Measurements from ENCODE around the gene CDADC1. TPM values are rescaled to one million over a fixed set of nuclear protein-coding genes. Genes with fewer than 3 reads are reported as not detected.

Gene CDADC1
- total RNA-seq, 1 donor from 2014 or later: 1.7 TPM

DNA sequence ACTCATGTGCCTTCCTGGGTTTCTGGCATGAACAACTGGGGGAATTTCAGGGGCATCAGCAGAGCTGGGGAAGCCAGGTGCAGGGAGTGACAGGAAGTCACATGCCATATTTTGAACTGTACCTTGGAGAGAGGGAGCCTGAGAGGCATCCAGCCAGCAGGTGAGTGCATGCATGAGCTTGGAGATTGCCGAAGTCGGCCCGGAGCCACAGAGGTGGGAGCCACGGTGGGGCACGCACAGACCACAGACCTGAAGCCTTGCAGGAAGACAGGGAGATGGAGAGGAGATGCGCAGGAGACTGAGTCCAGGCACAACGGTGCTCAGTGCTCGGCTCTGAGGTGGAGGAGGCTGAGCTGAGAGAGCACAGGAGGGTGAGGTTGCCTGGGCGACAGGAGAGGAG, 55.1 kb downstream of the CDADC1 start:
- Mint-ChIP-seq H3K4me3 (peak overlapping the region; percentile 33), H3K9me3 (no peaks in the 10 kb centered on the region), H3K27ac (peak overlapping the region; percentile 83), H3K36me3 (no peaks in the 10 kb centered on the region), H3K4me1 (peaks cover 38% of the 10 kb centered on the region), H3K27me3 (ENCODE audit: insufficient read depth, low read depth) (peaks cover 8% of the 10 kb centered on the region)
- no peak overlapping the region for H3K27ac ChIP-seq
- H2AFZ ChIP-seq (replicated peaks): peak overlapping the region; percentile 42
- TF ChIP-seq, protein P1, sequence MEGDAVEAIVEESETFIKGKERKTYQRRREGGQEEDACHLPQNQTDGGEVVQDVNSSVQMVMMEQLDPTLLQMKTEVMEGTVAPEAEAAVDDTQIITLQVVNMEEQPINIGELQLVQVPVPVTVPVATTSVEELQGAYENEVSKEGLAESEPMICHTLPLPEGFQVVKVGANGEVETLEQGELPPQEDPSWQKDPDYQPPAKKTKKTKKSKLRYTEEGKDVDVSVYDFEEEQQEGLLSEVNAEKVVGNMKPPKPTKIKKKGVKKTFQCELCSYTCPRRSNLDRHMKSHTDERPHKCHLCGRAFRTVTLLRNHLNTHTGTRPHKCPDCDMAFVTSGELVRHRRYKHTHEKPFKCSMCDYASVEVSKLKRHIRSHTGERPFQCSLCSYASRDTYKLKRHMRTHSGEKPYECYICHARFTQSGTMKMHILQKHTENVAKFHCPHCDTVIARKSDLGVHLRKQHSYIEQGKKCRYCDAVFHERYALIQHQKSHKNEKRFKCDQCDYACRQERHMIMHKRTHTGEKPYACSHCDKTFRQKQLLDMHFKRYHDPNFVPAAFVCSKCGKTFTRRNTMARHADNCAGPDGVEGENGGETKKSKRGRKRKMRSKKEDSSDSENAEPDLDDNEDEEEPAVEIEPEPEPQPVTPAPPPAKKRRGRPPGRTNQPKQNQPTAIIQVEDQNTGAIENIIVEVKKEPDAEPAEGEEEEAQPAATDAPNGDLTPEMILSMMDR (IDR thresholded peaks at IDR 0.05): no peak
- H3K4me1 ChIP-seq: no peaks in the 10 kb centered on the region
- no peaks in the 10 kb centered on the region for H3F3A ChIP-seq (ENCODE audit: low read depth)
- no peaks in the 10 kb centered on the region for H4K20me1 ChIP-seq (ENCODE audit: low read depth)
- no peak overlapping the region for H3K4me2 ChIP-seq
- no peaks in the 10 kb centered on the region for H3K36me3 ChIP-seq
- H3K4me3 ChIP-seq: no peak overlapping the region
- H3K9me3 ChIP-seq (ENCODE audit: low read depth): no peaks in the 10 kb centered on the region
- H3K27me3 ChIP-seq: no peaks in the 10 kb centered on the region
- no peak overlapping the region for H3K9ac ChIP-seq
- no peak for DNase-seq (ENCODE audit: low spot score)
- no peaks in the 10 kb centered on the region for H3K79me2 ChIP-seq (ENCODE audit: low read depth)

DNA sequence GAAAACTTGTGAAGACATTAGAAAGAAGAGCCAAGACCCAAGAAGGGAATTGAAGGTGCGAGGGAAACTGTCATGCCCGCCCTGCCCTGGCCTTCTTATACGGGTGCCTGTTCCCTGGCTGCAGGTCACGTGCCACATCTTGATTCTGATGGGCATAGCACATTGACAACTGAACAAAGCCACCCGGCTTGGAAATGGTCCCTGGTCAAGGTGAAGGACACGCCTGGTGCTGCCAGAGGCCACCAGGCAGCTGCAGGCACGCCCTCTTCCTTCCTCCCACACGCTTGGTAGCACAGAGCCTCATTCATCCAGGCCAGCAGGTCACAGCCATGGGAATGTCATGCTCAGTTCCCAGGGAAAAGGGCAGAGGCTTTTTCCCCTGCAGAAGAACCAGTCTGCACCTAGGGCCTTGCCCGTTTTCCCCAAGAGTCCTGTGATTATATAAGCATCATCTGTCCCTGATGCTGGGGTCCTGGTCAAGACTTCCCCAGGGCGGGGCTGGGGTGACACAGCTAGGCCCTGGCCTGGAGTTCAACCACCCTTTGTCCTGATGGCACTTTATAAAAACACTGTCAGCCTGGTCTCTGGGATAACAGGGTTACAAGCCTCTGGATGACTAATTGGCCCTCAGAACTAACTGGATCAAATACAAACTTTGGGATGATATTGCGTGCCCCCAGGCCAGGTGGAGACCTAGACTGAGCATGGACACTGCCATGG, 56.0 kb downstream of the CDADC1 start:
- H3K9ac ChIP-seq: no peak overlapping the region
- TF ChIP-seq EZH2 (IDR thresholded peaks at IDR 0.05): no peak

DNA sequence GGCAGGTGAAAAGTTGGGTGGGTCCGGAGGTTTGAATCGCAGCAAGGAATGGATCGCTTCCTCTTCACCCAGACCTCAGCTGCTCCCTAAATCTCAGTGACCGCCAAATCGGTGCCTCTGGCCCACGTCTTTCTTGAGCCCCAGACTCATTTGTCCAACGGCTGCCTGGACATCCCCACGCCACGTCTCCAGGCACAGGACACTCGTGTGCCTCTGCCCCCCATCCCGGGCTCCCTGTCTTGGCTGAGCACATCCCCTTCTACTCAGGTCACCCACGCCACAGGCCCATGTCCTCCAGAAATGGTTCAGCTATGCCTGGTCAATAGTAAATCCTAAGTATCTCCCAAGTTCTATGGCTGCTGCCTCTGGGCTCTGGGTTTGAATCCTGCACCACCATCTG, 56.6 kb downstream of the CDADC1 start:
- DNase-seq (ENCODE audit: low spot score): no peak
- peaks cover 34% of the 10 kb centered on the region for H3K4me1 Mint-ChIP-seq
- Histone ChIP-seq H3F3A (ENCODE audit: low read depth) (no peaks in the 10 kb centered on the region), H3K4me3 (no peak overlapping the region), H3K4me2 (no peak overlapping the region), H4K20me1 (ENCODE audit: low read depth) (no peaks in the 10 kb centered on the region), H3K79me2 (ENCODE audit: low read depth) (no peaks in the 10 kb centered on the region), H3K4me1 (no peaks in the 10 kb centered on the region), H3K36me3 (no peaks in the 10 kb centered on the region), H3K9ac (no peak overlapping the region), H3K27me3 (no peaks in the 10 kb centered on the region), H3K9me3 (ENCODE audit: low read depth) (no peaks in the 10 kb centered on the region), H3K27ac (no peak overlapping the region), H2AFZ (replicated peaks) (no peak overlapping the region)
- TF ChIP-seq, protein P1 (IDR thresholded peaks at IDR 0.05): no peak
- TF ChIP-seq EZH2 (IDR thresholded peaks at IDR 0.05) (no peak), EZH2phosphoT487 (IDR thresholded peaks at IDR 0.05) (no peak)
- peaks cover 8% of the 10 kb centered on the region for H3K27me3 Mint-ChIP-seq (ENCODE audit: insufficient read depth, low read depth)
- no peak overlapping the region for H3K27ac Mint-ChIP-seq
- H3K9me3 Mint-ChIP-seq: no peaks in the 10 kb centered on the region
- H3K4me3 Mint-ChIP-seq: no peak overlapping the region
- no peaks in the 10 kb centered on the region for H3K36me3 Mint-ChIP-seq

More for the DNA sequence above, 56.0 kb downstream of the CDADC1 start:
- no peaks in the 10 kb centered on the region for H3K79me2 ChIP-seq (ENCODE audit: low read depth)
- H3K27me3 ChIP-seq: no peaks in the 10 kb centered on the region
- H3K4me2 ChIP-seq: no peak overlapping the region
- H3K4me3 ChIP-seq: no peak overlapping the region
- no peaks in the 10 kb centered on the region for H3K36me3 ChIP-seq
- H4K20me1 ChIP-seq (ENCODE audit: low read depth): no peaks in the 10 kb centered on the region
- no peak overlapping the region for H3K27ac Mint-ChIP-seq
- no peak overlapping the region for H3K4me3 Mint-ChIP-seq
- H3F3A ChIP-seq (ENCODE audit: low read depth): no peaks in the 10 kb centered on the region
- H2AFZ ChIP-seq (replicated peaks): no peak overlapping the region
- DNase-seq (ENCODE audit: low spot score): no peak
- no peaks in the 10 kb centered on the region for H3K9me3 Mint-ChIP-seq
- H3K4me1 Mint-ChIP-seq: peaks cover 38% of the 10 kb centered on the region
- no peaks in the 10 kb centered on the region for H3K9me3 ChIP-seq (ENCODE audit: low read depth)
- no peak overlapping the region for H3K27ac ChIP-seq
- no peaks in the 10 kb centered on the region for H3K36me3 Mint-ChIP-seq
- H3K4me1 ChIP-seq: no peaks in the 10 kb centered on the region
- H3K27me3 Mint-ChIP-seq (ENCODE audit: insufficient read depth, low read depth): peaks cover 8% of the 10 kb centered on the region

All from neural progenitor cell (in vitro differentiated cells).